HEK293 (cell line): ENCODE measurements around the gene AGMO.

Experiments used
- CTCF ChIP-seq: fragments of 450-650 bp; formaldehyde crosslinking; IDR thresholded peaks from 2 replicates; pipeline ENCODE4 v1.5.1; 2016; ENCODE audit warnings: missing biosample characterization, missing genetic modification characterization
- ZNF324 ChIP-seq: fragments of 450-650 bp; formaldehyde crosslinking; IDR thresholded peaks from 2 replicates; pipeline ENCODE4 v1.5.1; 2016; ENCODE audit warnings: missing biosample characterization, missing genetic modification characterization
- ZNF792 ChIP-seq: fragments of 450-650 bp; formaldehyde crosslinking; IDR thresholded peaks from 2 replicates; pipeline ENCODE4 v1.5.1; 2016; ENCODE audit warnings: missing biosample characterization, missing genetic modification characterization

DNA sequence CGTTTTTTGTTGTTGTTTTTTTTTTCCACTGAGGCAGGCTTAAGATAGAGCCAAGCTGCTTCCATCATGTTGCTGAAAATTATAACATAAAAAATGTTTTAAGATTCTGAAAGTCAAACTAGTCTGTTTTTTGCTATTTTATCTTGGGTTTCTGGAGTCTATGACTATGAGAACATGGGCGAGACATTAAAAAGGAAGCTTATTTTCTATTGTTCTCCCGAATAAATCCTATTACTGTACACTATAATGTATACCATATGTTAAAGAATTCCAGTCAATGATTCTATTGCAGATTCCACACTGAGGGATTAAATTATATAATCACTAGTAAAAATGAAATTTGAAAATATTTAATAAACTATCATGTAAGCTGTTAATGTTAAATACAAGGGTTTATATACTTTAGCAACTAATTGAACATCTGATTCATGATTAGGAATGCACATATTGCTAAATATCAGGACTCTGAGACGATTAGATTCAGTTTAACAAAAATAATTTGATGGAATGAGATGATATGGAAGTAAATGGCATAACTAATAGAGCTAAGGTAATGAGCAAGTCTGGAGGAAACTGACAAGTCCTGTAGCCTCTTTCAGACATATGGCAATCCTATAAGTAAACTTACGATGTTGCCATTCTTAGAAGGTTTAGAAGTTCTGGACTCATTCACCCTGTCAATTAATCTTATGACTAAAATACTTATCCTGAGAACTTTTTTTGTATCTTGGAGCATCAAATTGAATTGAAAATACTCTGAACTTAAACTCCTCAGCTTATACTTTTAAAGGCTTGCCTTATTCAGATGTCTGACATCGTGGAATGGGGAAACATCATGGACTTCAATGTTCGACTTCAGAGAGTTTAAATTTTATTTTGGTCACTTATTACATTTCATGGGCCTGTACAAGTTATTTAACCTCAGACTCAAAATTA is 364.5 kb downstream of the AGMO start:
- TF ChIP-seq ZNF324 (tag by site-specific recombination) (no peak), CTCF (tag by site-specific recombination) (no peak), ZNF792 (tag by site-specific recombination) (no peak)
